CD4-positive, alpha-beta T cell treated with Interleukin-4 for 4 hours (primary cell): ENCODE results near the gene HDAC4.

ENCODE experiments used
- DNase-seq: peaks from one replicate; pipeline ENCODE4 v3.0.0-alpha.2; 2020

The HDAC4 gene

DNA sequence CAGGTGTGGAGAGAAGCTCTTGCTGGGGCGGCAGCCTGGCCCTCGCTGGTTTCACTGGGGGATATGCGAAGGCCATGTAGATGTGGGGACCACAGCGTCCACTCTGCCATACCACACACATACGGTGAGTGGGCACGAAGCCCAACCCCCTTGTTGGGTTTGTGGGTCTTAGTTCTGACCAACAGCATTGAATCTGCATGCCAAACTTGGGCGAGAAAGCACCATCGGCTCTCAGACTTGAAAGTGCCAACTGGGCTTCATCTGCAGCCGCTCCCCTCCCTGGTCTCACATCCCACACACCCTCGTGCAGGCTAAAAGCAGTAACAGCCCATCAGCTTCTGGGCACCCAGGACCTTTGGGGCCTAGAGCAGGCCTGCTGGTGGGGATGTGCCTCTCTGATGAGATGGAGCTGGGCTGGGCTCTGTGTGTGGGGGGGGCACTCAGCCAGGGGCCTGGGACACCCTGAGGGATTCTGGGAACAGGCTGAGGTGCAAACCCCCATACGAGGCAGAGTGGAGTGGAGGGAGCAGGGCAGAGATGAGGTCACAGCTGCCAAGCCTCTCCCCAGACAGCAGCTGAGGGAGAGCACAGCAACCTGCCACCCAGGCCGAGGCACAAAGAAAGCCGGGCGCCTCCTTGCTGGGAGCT lies 288.6 kb downstream of the HDAC4 start:
- DNase-seq = no peak

DNA sequence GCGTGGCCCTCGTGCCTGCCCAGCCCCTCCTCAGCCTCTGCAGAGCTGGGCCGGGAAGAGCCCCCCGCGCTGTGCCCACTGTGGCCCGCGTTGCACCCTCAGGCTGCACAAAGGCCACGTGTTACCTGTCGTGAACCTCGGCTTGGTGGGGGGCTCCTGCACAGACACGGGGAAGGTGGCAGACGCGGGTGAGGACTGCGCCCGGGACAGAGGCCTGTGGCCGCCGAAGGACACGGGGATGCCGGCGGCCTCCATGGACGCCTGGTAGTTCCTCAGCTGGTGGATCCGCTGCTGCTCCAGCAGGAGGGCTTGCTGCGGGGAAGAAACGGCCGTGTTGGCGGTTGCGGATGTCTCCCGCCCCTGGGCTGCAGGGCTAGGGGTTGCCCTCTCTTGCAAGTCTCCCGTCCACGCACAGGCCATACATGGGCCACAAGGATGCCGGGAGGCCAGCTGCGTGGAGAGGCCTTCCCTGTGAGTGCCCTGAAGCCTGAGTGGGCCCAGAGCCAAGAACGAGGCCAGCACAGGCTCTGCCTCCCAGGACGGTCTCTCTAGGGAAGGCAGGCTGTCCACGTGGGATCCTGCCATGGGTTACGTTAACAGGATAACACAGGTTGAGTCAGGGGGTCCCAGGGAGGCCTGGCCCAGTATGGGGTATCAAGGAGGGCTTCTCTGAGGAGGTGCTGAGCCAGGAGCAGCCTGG lies 289.3 kb downstream of the HDAC4 start:
- DNase-seq = no peak

DNA sequence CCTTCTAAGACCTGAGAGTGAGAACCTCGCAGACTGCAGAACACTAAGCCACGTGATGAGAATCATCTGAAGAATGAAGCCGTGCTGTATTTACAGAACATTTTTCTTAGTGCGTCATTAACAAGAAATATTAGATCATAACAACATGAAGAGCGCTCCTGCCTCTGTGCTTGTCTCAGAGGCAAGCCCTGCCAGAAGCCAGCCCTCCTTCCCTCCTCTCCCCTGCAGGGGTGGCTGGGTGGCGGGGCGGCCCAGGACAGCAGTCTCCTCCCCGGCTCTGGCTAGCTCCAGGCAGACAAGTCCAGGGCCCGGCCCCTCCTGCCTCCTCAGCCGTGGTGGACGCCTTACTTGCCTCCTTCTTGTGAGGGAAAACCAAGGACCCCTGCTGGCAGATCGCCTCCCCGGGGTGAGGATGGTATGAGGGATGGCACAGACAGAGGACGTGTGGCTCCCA lies 290.2 kb downstream of the HDAC4 start:
- DNase-seq = no peak

DNA sequence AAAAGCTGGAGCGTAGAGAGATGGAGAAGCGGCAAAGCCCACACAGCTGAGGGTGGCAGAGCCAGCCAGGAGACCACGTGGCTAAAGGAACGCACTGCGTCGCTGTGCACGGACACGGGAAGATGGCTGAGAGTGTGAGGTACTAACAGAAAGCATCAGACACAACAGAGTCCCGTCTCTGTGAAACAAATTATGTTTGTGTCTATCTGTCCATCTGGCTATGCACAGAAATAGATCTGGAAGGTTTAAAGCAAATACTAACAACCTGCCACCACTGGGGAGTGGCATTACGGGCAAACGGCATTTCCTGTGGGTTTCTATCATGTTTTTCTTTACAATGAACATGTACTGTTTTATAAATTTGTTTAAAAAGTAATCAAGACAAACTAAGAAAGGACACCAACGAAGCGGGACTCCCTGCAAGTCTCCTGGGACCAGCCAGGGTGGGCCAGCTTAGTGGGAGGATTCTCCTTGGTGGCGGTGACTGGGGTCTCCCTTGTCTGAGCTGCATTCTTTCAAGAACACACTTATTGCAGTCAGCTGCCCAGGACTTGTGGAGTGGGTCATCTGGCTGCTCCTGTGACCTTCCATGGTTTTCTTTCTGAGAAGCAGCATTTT lies 290.8 kb downstream of the HDAC4 start:
- DNase-seq = no peak

DNA sequence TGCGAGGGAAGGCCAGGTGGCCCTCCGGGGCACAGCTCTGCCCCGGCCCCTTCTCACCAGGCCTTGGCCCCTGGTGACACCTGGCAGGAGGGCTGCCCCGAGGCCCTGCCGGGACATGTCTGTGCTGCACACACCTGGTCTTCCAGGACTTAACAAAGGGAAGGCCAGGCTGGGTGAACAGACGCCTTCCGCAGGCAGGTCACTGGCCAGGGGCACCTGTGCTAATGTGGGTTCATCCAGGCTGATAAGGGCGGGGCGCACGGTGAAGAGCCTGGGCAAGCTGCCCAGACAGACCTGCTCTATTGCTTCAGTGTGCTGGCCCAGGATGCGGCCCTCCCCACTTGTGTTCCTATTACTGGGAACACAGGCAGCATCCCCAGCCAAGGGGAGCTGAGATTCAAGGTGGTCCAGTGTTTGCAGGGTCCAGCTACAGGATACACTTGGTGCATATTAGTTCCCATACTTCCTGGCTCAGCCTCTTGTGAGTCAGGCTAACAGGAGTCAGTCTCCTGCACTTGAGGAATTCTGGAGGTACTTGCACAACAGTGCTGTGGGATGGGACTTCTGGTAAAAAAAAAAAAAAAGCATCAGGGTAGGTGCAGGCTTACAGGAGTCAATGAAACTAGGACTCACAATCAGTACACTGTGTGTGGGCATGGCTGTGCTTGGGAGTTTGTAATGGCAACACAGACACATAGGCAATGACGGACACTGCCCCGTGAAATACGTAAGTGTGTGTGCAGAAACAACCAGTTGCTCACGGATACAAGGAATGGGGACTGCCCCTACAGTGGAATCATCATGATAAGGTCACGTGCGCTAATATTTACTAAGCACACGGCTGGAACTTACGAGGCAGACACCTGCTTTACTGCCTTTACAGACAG lies 291.5 kb downstream of the HDAC4 start:
- DNase-seq = no peak

DNA sequence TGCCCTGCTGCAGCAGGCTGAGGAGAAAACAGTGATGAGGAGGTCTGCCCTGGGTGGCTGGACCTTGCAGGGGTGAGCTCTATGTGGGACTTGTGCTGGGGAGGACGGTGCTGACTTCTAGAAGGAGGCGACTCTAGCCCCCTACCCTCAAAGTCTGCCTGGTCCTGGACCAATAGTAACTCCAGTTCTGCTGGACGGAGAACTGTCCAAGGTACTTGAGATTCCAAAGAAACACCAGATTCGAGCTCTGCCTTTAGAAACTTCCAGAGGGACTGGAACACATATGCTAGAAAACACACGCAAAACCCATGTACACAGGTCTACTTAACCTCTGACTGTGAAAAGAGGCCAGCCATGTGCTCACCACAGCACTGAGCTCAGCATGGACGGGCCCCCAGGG lies 292.4 kb downstream of the HDAC4 start:
- DNase-seq = no peak

DNA sequence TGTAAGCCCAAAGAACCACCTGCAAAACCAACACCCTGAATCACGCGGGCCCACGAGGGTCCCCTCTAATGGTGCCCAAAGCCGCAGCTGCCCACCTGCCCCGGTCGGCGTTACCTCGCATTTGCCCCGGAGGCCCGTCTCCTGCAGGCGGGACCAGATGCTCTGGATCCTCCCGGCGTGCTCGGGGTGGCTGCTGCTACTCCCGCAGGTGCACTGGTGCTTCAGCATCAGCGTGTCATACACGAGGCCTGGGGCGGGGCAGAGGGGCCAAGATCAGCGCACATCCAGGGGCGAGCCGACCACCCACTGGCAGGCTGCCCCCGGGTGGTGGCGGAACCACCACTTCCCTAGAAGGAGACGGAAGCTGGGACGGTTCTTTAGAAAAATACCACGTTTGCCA lies 292.9 kb downstream of the HDAC4 start:
- no peak for DNase-seq

DNA sequence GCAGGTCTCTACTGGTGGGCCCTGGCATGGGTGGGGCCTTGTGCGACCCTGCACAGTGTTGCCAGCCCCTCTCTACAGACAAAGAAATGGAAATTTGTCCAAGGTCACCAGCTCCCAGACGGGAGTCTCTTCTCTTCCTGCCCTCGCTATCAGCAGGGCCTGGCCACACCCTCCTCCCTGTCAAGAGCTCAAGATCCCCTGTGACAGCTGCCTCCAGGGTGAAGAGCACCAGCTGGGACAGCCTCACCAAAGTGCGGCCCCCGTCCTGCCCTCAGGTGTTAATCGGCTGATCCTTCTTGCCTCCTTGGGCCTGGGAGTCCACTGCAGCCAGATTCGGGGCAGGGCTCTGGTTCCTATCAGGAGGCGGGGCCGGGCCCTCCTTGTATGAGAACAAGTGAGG lies 293.9 kb downstream of the HDAC4 start:
- no peak for DNase-seq

DNA sequence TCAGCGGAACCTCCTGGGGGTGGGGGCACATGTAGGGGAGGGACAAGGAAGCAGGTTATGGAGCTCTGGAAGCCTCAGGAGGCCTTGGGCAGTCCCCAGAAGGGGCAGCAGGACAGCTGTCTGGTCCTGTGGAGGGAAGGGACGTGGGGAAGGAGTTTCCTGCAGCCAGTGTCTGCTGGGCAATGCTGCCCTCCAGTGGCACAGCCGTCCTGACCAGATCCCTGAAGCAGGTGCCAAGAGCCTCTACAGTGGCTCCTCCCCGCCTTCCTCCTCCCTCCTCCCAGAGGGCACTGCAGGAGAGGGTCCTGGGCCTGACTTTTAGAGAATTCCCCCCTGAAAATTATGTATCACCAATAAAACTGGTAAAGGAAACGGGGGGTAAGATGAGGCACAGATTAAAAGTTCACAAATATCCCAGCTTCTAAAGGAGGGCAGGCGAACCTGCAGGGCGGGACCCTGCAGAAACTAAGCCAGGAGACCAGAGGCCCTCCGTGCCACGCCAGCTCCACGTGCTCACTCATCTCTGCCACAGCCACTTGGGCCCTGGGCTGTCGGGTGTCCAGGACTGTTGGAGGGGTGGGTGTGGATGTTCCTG lies 294.4 kb downstream of the HDAC4 start:
- no peak for DNase-seq

DNA sequence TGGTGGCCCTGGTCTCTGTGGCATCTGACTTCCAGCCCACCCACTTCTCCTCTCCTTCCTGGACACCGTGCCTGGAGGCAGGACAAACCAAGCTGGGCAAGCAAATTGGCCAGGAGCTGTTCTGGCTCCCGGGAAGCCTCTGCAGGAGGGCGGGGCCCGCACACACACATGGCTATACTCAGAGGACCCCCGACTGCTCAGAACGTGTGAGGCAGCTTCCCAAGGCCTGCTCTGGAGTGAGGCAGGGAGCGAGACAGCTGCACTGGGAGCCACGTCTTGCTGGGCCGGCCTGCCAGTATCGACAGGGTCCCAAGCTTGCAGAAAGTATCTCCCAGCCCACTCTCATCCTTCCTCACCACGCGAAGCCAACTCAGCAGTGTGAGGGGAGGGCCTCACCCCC lies 295.6 kb downstream of the HDAC4 start:
- no peak for DNase-seq

DNA sequence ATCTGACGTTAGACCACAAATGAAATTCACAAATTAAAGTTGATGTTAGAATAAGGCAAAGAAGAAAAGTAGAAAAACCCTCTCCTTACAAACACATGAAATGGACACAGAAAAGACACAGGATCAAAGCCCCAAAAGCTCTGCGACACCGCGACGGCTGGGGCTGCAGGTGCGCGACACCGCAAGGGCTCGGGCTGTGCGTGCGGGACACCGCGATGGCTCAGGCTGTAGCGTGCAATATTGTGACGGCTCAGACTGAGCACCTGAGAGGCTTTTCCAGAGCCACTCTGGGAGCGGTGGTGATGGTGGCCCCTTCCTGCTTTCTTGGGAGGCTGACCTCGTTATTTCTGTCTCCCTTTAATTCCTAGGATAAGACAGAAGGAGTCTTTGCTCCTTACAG lies 296.0 kb downstream of the HDAC4 start:
- DNase-seq = no peak

DNA sequence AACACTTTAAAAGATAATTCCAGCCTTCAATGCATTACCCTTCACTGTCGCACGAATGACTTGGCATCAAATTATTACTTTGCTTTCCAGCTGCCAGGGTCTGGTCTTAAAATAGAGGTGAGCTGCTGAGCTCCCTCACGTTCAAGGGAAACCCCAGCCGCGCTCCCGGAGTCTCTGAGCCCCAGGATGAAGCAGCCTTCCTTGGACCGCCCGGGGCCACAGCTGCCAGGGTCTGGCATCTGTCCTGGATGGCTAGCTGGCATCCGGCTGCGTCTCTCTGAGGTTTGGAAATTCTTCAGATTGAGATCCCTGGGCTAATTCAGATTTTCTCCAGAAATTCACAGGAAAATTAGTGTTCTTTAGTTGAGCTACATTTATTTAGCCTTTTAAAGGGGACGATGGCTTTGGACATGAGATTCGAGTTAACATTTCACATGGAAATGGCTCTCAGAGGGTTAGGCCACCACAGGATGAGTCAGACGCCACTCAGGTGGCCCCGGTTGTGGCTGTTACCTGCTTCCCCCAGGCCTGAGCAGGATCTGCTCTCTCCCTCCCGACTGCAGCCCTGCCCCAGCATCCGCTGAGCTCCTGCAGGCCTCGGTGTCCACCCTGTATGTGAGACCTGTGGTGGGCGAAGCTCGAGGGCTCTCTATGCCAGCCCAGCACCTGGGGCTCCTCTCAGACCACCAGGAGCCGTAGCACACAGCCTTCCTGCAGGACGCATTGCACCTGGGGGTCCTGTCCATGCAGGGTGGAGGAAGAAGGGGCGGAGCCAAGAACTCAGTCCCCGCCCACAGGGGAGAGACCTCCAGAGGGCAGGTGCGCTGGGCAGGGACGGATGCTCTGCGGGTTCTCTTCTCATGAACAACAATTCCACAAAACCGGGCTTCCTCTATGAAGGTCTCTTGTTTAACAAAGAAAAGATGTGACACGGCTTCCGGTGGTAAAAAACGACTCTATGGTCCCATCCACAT lies 297.4 kb downstream of the HDAC4 start:
- DNase-seq = no peak

DNA sequence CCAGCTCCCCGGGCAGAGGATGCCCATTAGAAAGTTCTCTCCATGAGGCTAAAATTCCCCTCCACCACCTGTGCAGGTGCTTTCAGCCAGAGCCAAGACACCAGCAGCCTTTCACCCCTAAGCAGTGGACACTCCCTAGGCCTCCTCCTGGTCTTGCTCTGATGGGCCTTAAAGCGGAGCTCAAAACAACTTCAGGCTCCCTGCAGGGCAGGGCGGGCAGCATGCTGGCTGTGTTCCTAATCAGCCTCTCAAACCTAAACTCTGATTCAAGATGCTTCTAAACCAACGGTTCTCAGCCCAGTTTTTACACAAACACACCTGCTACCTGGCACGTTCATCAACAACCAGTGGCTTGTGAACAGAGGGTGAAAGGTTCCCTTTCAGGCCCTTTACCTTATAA lies 298.6 kb downstream of the HDAC4 start:
- no peak for DNase-seq

DNA sequence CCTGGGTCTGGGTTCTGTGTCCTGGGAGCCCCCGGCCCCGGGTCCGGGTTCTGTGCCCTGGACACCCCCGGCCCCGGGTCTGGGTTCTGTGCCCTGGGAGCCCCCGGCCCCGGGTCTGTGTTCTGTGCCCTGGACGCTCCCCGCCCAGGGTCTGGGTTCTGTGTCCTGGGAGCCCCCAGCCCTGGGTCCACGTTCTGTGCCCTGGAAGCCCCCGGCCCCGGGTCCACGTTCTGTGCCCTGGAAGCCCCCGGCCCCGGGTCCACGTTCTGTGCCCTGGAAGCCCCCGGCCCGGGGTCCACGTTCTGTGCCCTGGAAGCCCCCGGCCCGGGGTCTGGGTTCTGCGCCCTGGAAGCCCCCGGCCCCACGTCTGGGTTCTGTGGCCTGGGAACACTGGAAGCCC lies 299.0 kb downstream of the HDAC4 start:
- no peak for DNase-seq

DNA sequence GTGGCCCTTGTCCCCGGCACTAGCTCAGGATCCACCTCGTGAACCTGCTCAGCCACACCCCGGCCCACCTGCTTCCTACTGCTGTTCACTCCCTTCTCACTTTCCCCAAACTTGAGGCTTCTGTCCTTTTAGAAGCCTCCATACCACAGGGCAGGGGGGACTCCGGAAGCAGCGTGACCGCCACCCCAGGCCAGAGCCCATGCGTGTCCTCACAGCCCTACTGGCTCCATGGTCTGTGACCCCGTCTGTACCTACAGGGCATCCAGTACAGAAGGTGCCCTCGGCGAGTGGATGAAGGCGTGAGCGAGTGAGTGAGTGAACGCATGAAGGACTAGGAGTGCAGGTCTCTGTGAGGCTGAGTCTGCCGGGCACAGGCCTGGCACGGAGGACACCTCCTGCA lies 299.7 kb downstream of the HDAC4 start:
- DNase-seq = no peak

DNA sequence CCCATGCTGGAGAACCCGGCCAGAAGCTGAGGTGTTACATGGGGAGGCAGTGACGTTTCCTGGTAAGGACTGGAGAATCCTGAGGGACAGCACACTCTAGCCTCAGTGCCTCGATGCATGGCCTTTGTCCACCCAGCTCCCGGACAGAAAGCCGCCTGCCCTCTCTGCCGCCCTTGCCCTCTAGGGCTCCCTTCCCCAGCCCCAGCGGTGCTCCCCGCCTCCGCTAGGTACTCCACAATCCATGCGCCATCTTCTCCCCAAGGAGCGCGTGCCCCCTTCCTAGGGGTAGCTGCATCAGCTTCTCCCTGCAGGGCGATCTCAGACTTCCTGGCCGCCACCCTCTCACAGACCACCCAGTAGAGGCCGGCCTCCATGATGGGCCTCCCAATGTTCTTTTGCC lies 301.3 kb downstream of the HDAC4 start:
- DNase-seq = no peak

DNA sequence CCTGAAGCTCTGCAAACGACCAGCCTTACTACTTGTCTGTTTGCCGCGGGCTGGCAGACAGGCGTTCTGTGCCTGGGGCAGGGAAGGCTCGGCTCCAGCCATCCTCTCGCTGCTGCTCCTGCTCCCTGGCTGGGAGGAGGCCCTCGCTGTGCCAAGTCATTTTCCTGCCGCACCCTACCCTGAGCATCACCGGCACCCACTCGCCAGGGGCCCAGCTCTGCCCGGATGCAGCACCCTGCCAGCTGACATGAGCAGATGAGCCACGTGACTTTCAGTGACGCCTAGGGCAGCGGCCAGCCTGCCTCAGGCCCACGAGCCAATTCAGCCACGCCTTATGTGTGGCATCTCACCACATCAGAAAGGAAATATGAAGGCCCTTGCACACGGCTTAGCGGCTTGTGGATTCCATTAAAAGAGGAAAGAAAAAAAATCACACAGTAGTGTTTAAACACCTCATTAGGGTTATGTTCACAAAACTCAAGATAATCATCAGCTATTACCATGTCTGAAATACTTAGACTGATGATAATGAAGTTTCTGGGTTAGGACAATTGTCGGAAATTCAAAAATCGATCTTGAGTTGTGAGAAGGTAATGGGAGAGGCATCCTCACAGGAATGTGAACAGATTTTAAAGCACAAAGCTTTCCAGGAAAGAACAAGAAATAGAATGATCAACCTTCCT lies 302.4 kb downstream of the HDAC4 start:
- DNase-seq = no peak

DNA sequence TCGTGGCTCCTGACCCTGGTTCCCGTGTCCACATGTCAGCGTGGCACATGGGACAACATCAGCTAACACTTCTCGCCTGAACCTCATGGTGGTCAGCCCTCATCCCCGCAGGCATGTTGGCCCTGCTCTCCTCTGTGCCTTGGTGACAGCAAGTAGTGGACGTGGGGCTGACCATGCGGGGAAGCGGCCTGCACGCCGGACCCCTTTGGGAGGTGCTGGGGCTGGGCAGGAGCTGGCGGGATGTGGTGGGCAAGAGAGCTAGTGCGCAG lies 303.5 kb downstream of the HDAC4 start:
- DNase-seq = no peak

DNA sequence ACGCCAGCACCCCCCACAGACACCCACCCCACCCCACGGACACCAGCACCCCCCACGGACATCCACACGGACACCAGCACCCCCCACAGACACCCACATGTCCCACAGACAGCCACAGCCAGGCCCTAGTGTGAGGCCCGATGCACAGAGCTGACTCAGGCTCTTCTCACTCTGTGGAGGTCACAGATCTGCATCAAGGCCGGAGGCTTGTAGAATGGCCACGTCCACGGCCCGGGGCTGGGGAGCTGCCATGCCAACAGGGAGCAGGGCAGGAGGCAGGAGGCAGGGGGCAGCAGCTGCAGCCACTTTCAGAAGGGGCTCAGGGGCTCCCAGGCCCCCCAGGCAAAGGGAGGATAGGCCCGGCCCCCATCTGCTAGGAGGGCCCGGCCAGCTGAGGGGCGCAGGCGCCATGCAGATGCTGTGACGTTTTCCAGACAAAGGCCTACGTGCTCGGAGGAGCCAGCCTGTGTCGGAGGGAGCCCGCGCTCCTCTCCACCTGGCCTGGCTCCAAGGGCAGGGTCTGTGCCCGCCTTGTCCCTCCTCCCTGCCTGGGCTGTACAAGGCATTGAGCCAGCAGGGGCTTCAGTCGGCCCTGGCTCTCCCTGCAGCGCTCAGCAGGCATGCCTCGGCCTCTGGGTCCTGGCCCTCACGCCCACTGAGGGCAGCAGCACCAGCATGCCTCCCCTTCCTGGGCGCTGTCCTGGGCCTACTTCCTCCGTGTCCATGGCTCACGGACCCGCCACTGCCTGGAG lies 304.0 kb downstream of the HDAC4 start:
- DNase-seq = no peak

DNA sequence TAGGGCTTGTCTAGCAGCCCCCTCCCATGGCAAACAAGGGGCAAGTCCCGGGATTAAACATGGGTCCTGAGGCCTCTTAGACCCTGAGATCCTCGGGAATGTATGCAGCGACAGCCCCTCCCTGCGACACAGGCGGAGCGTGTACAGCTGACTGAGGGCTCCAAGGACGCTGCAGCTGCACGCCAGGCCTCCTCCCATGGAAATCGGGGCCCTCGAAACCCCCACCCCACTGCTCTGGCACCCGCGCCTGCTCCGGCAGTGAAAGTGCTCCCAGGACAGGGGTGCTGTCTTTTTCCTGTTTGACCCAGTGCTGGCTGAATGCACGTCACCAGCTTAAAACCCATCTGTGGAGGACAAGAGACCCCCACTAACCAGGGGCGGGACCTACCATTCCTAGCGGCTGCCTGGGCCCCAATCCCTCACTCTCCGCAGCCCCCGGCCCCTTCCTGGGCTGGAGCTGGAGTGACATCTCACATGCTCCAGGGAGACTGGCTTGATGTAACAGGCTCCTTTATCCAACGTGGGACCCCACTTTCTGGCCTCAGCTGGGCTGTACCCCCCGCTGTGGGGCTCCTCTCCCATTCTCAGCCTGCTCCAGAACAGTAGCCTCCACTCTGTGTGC lies 305.2 kb downstream of the HDAC4 start:
- DNase-seq = no peak
